ENCODE measurements around the gene AEBP2.

The AEBP2 gene

GRCh38 chr12:19482551-19483109 is 43.3 kb downstream of the AEBP2 start:
- Histone ChIP-seq H3K36me3 (ENCODE audit: low read length) (peaks cover 11% of the 10 kb centered on the region; the same call in 1 of the 2 replicates), H2AFZ (ENCODE audit: low read depth, low read length, severe bottlenecking) (no peak overlapping the region), H3K9ac (ENCODE audit: low read length) (no peak overlapping the region), H3K9me3 (ENCODE audit: insufficient read depth, low read length) (no peaks in the 10 kb centered on the region), H4K20me1 (ENCODE audit: low read depth, low read length) (peaks cover 8% of the 10 kb centered on the region), H3K4me3 (ENCODE audit: insufficient read depth, low read length, poor library complexity, severe bottlenecking) (no peak overlapping the region), H3K27ac (ENCODE audit: low read depth, low read length) (no peak overlapping the region), H3F3A (ENCODE audit: insufficient read depth) (no peaks in the 10 kb centered on the region), H3K9me2 (replicated peaks; ENCODE audit: insufficient read depth, low read length) (no peaks in the 10 kb centered on the region), H3K27me3 (ENCODE audit: low read length) (no peaks in the 10 kb centered on the region), H3K79me2 (ENCODE audit: insufficient read depth, low read length) (peaks cover 100% of the 10 kb centered on the region), H3K4me2 (ENCODE audit: low read depth, low read length, poor library complexity, severe bottlenecking) (no peak overlapping the region)
- TF ChIP-seq EZH2phosphoT487 (conservative IDR thresholded peaks at IDR 0.05; ENCODE audit: low read length) = no peak

DNA sequence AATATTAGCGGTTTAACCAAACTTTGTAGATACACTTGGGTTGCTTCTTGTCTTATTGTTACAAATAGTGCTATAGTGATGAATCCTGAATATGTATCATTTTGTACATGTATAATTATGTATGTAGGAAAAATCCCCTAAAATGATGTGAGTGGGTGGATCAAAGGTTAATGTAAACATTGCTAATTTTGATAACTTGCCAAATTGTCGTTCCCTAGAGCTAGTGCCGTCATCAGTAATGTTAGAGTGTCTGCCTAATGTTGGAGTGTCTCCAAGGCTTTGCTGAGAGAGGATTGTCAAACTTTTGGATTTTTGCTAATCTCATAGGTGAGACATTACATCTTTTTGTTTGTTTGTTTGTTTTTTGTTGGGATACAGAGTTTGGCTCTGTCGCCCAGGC is 44.4 kb downstream of the AEBP2 start:
- Histone ChIP-seq H3K36me3 (ENCODE audit: low read length) (peaks cover 9% of the 10 kb centered on the region; the same call in 1 of the 2 replicates), H3K9ac (ENCODE audit: low read length) (no peak overlapping the region), H3K27ac (ENCODE audit: low read depth, low read length) (no peak overlapping the region), H3K9me3 (ENCODE audit: insufficient read depth, low read length) (no peaks in the 10 kb centered on the region), H3F3A (ENCODE audit: insufficient read depth) (no peaks in the 10 kb centered on the region), H3K4me3 (ENCODE audit: insufficient read depth, low read length, poor library complexity, severe bottlenecking) (no peak overlapping the region), H3K4me2 (ENCODE audit: low read depth, low read length, poor library complexity, severe bottlenecking) (no peak overlapping the region), H3K27me3 (ENCODE audit: low read length) (no peaks in the 10 kb centered on the region), H3K9me2 (replicated peaks; ENCODE audit: insufficient read depth, low read length) (no peaks in the 10 kb centered on the region), H3K79me2 (ENCODE audit: insufficient read depth, low read length) (peaks cover 100% of the 10 kb centered on the region), H2AFZ (ENCODE audit: low read depth, low read length, severe bottlenecking) (no peak overlapping the region), H4K20me1 (ENCODE audit: low read depth, low read length) (peaks cover 8% of the 10 kb centered on the region)
- TF ChIP-seq, protein P1, sequence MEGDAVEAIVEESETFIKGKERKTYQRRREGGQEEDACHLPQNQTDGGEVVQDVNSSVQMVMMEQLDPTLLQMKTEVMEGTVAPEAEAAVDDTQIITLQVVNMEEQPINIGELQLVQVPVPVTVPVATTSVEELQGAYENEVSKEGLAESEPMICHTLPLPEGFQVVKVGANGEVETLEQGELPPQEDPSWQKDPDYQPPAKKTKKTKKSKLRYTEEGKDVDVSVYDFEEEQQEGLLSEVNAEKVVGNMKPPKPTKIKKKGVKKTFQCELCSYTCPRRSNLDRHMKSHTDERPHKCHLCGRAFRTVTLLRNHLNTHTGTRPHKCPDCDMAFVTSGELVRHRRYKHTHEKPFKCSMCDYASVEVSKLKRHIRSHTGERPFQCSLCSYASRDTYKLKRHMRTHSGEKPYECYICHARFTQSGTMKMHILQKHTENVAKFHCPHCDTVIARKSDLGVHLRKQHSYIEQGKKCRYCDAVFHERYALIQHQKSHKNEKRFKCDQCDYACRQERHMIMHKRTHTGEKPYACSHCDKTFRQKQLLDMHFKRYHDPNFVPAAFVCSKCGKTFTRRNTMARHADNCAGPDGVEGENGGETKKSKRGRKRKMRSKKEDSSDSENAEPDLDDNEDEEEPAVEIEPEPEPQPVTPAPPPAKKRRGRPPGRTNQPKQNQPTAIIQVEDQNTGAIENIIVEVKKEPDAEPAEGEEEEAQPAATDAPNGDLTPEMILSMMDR (IDR thresholded peaks at IDR 0.05; ENCODE audit: insufficient read depth, low read length, poor library complexity, severe bottlenecking) = no peak
- no peak for TF ChIP-seq EZH2phosphoT487 (conservative IDR thresholded peaks at IDR 0.05; ENCODE audit: low read length)

DNA sequence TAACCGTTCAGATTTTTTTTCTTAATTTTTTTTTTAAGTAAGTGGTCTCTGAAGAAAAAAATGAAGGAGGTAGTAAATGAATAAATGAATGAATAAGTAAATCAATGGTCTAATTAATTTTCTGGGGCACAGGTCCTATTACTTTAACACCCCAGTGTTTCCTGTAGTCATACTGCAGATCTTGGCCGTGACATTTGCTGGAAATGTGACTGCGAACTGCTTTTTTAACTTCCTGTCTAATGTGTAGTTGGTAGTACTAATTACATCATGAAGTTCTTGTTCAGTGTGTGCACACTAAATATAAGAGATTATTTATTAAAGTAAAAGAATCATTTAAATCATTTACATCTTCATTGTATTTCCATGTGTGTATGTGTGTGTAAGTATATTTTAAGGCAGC is 45.4 kb downstream of the AEBP2 start:
- H4K20me1 ChIP-seq (ENCODE audit: low read depth, low read length) = peaks cover 8% of the 10 kb centered on the region
- TF ChIP-seq, protein P1 (IDR thresholded peaks at IDR 0.05; ENCODE audit: insufficient read depth, low read length, poor library complexity, severe bottlenecking) = no peak
- no peak for TF ChIP-seq EZH2phosphoT487 (conservative IDR thresholded peaks at IDR 0.05; ENCODE audit: low read length)
- no peaks in the 10 kb centered on the region for H3K9me3 ChIP-seq (ENCODE audit: insufficient read depth, low read length)
- no peaks in the 10 kb centered on the region for H3K27me3 ChIP-seq (ENCODE audit: low read length)
- H3K9ac ChIP-seq (ENCODE audit: low read length) = no peak overlapping the region
- H3K9me2 ChIP-seq (replicated peaks; ENCODE audit: insufficient read depth, low read length) = no peaks in the 10 kb centered on the region
- H3F3A ChIP-seq (ENCODE audit: insufficient read depth) = no peaks in the 10 kb centered on the region
- H3K79me2 ChIP-seq (ENCODE audit: insufficient read depth, low read length) = peaks cover 100% of the 10 kb centered on the region
- H3K27ac ChIP-seq (ENCODE audit: low read depth, low read length) = no peak overlapping the region
- no peak overlapping the region for H3K4me3 ChIP-seq (ENCODE audit: insufficient read depth, low read length, poor library complexity, severe bottlenecking)
- no peak overlapping the region for H2AFZ ChIP-seq (ENCODE audit: low read depth, low read length, severe bottlenecking)
- no peak overlapping the region for H3K4me2 ChIP-seq (ENCODE audit: low read depth, low read length, poor library complexity, severe bottlenecking)
- peaks cover 11% of the 10 kb centered on the region; the same call in 1 of the 2 replicates for H3K36me3 ChIP-seq (ENCODE audit: low read length)

DNA sequence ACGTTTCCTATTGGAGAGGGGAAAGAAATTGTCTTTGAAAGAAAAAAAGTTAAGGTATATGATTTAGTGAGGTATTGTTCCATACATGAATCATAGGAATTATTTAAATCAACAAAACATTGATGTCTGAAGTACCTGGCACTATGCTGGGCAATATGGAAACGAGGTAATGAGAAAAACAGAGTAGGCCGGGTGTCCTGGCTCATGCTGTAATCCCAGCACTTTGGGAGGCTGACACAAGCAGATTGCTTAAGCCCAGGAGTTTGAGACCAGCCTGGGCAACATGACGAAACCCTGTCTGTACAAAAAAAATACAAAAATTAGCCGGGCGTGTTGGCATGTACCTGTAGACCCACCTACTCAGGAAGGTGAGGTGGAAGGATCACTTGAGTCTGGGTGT is 45.9 kb downstream of the AEBP2 start:
- Histone ChIP-seq H2AFZ (ENCODE audit: low read depth, low read length, severe bottlenecking) (no peak overlapping the region), H3K9me2 (replicated peaks; ENCODE audit: insufficient read depth, low read length) (no peaks in the 10 kb centered on the region), H3K9me3 (ENCODE audit: insufficient read depth, low read length) (no peaks in the 10 kb centered on the region), H3K27me3 (ENCODE audit: low read length) (no peaks in the 10 kb centered on the region), H4K20me1 (ENCODE audit: low read depth, low read length) (peaks cover 8% of the 10 kb centered on the region), H3K27ac (ENCODE audit: low read depth, low read length) (no peak overlapping the region), H3K4me2 (ENCODE audit: low read depth, low read length, poor library complexity, severe bottlenecking) (no peak overlapping the region), H3F3A (ENCODE audit: insufficient read depth) (no peaks in the 10 kb centered on the region), H3K4me3 (ENCODE audit: insufficient read depth, low read length, poor library complexity, severe bottlenecking) (no peak overlapping the region), H3K79me2 (ENCODE audit: insufficient read depth, low read length) (peaks cover 100% of the 10 kb centered on the region), H3K36me3 (ENCODE audit: low read length) (peaks cover 9% of the 10 kb centered on the region; the same call in 1 of the 2 replicates), H3K9ac (ENCODE audit: low read length) (no peak overlapping the region)
- TF ChIP-seq EZH2phosphoT487 (conservative IDR thresholded peaks at IDR 0.05; ENCODE audit: low read length) = no peak
- TF ChIP-seq, protein P1 (IDR thresholded peaks at IDR 0.05; ENCODE audit: insufficient read depth, low read length, poor library complexity, severe bottlenecking) = no peak
